HG03432 (cell line): Measurements from ENCODE around the gene SMO.
"Not testable (repeated sequence)": the region's sequence is repeated elsewhere in the genome, so short reads cannot be mapped to it uniquely, and the experiment has no call there.

Experiments used
- ATAC-seq: cut with Tn5 transposase; IDR thresholded peaks from one replicate; pipeline ENCODE4 v1.9.1; 2021; ENCODE audit warnings: mild to moderate bottlenecking, moderate library complexity; ENCODE audit not compliant: unreplicated experiment

SMO gene

GRCh38 chr7:129227646-129228578 is 39.5 kb downstream of the SMO start:
- ATAC-seq, result no peak

DNA sequence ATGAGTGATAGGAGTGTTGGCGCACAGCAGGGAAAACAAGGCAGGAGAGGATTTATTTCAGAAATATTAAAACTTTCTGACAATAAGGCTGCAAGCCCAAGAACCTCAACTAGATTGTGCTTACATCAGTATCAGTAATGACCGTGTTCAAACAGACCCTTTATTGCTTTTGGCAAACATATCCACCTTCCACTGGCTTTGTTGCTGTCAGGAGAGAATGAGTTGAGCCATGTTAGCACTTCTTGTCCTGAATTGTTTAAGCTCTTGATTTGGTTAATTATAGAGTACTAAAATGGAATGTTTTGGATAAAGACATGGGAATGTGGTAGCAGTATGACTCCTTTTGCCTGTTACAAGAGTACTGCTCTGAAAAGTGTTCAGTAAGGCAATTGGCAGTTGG is 40.2 kb downstream of the SMO start:
- no peak for ATAC-seq

DNA sequence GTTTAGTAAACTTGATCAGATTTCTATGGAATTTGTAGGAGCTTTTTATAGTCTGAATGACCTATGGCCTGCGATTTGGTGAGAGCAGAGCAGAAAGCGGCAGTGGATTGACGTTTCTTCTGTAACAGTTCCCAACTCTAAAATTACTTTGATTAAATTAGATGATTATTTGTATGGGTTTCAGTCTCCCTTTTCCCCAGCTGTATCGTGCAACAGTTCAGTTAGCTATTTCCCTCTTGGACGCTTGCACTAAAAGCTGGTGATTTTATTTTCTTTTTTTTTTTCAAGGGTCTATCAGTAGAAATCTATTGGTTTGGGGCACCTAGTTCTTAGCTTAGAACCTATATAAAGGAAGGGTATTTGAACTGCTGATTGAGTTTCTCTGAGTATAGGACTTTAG is 43.2 kb downstream of the SMO start:
- ATAC-seq, result no peak

- ATAC-seq, result no peak
These were observed 50.1 kb downstream of the SMO start for GRCh38 chr7:129238546-129238945.

- no peak for ATAC-seq
These were observed 51.8 kb downstream of the SMO start for GRCh38 chr7:129240119-129240820.

- ATAC-seq, result no peak
These were observed 55.8 kb downstream of the SMO start for GRCh38 chr7:129244220-129244619.

DNA sequence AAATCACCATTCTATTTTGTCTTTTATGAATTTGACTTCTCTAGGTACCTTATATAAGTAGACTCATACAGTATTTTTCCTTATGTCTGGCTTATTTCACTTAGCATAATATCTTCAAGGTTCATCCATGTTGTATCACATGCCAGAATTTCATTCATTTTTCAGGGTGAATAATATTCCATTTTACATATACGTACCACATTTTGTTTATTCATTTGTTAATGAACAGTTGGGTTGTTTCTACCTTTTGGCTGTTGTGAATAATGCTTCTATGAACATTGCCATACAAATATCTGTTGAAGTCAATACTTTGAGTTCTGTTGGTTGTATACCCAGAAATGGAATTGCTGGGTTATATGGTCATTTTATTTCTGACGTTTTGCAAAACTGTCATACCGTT is 57.1 kb downstream of the SMO start:
- no peak for ATAC-seq

DNA sequence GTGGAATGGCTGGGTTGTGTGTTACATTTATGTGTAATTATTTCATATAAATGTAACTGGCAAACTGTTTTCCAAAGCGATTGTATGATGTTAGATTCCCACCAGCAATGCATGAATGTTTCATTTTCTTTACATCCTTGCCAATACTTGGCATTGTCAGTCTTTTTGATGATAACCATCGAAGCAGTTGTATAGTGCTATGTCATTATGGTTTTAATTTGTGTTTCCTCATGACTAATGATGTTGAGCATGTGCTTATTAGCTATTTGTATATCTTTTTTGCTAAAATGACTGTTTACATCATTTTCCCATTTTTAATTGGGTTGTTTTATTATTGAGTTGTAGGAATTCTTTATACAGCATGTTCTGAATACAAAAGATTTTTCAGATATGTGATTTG is 58.7 kb downstream of the SMO start:
- no peak for ATAC-seq

DNA sequence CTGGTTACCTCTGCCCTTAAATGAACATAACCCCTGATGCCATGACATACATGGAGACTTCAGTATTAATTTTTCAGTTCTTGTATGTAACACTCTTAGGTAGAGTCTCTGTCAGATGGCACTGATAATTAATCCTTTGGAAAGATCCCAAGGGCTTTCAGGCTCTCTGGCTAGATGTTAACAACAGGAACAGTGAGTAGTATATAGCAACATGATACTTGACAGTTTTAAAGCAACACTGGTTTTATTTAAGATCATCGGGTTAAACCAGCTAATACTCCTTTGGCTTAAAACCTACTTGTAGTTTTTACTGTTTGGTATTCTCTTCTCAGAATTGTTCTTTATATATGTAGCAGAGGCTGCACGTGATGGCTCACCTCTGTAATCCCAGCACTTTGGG is 63.7 kb downstream of the SMO start:
- no peak for ATAC-seq

GRCh38 chr7:129252603-129253002 is 64.2 kb downstream of the SMO start:
- not testable (repeated sequence) for ATAC-seq

DNA sequence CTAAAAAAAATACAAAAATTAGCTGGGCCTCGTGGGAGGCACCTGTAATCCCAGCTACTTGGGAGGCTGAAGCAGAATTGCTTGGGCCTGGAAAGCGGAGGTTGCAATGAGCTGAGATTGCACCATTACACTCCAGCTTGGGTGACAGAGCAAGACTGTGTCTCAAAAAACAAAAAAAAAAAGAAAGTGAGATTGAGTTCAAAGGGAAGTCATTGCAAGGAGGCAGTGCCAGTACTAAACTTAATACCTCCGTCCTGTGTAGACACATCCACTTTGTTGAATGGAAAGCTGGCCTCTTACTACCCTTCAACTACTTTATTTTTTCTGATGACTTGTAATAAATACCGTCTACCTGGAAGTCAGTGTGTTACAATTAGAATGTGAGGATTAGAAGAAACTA is 67.4 kb downstream of the SMO start:
- no peak for ATAC-seq

- ATAC-seq, result no peak
These were observed 67.8 kb downstream of the SMO start for GRCh38 chr7:129256221-129256620.

- no peak for ATAC-seq
These were observed 68.7 kb downstream of the SMO start for GRCh38 chr7:129257168-129257567.

GRCh38 chr7:129258649-129259389 is 70.4 kb downstream of the SMO start:
- no peak for ATAC-seq

GRCh38 chr7:129262324-129262723 is 73.9 kb downstream of the SMO start:
- no peak for ATAC-seq
